CD4-positive, CD25-positive, alpha-beta regulatory T cell (primary cell): ENCODE results near the gene SUSD5. TPM values are rescaled to one million over a fixed set of nuclear protein-coding genes. Genes with fewer than 3 reads are reported as not detected.

Source experiments
- ATAC-seq, 2 donors: fragments of 150-1000 bp; cut with Tn5 transposase; one replicate each; pipeline ENCODE4 v1.10.0; 2021; ENCODE audit warnings: low read depth in 2 of 2, moderate number of reproducible peaks in 2 of 2, moderate library complexity in 1 of 2
- DNase-seq, 3 donors: peaks; one replicate each; pipeline versions ENCODE4 v3.0.0 to v3.0.0-alpha.2; 2012 to 2022; ENCODE audit warnings: mixed read lengths in 1 of 3
- H3K27ac ChIP-seq: one replicate; pipeline ENCODE4 v1.7.0; 2013; ENCODE audit warnings: mild to moderate bottlenecking, low read length; ENCODE audit not compliant: insufficient read depth, poor library complexity, severe bottlenecking
- H3K27me3 ChIP-seq: one replicate; pipeline ENCODE4 v1.7.0; 2013; ENCODE audit warnings: low read length; ENCODE audit not compliant: control insufficient read depth, insufficient read depth
- H3K36me3 ChIP-seq: one replicate; pipeline ENCODE4 v1.7.0; 2013; ENCODE audit warnings: mild to moderate bottlenecking, low read length, moderate library complexity; ENCODE audit not compliant: control insufficient read depth, insufficient read depth
- H3K4me1 ChIP-seq: 2 replicates; pipeline ENCODE4 v1.7.0; 2013; ENCODE audit warnings: mild to moderate bottlenecking, low read length; ENCODE audit not compliant: insufficient read depth, control insufficient read depth, poor library complexity, severe bottlenecking
- H3K4me3 ChIP-seq: one replicate; pipeline ENCODE4 v1.7.0; 2013; ENCODE audit warnings: low read depth, mild to moderate bottlenecking, low read length, moderate library complexity
- H3K9me3 ChIP-seq, 2 experiments: 1 replicate in 1 of 2; 2 replicates in 1 of 2; pipeline ENCODE4 v1.7.0; 2013; ENCODE audit warnings: low read length in 2 of 2, mild to moderate bottlenecking in 1 of 2, moderate library complexity in 1 of 2; ENCODE audit not compliant: control insufficient read depth in 2 of 2
- H3K27ac Mint-ChIP-seq, 3 donors: one replicate each; pipeline ENCODE4 v1.8.0; 2020 to 2022; ENCODE audit warnings: mild to moderate bottlenecking in 3 of 3, mixed read lengths in 3 of 3, moderate library complexity in 2 of 3
- H3K27me3 Mint-ChIP-seq: one replicate; pipeline ENCODE4 v1.8.0; 2022; ENCODE audit warnings: mild to moderate bottlenecking, mixed read lengths
- H3K36me3 Mint-ChIP-seq: one replicate; pipeline ENCODE4 v1.8.0; 2020; ENCODE audit warnings: mixed read lengths
- H3K4me1 Mint-ChIP-seq, 4 donors: one replicate each; pipeline ENCODE4 v1.8.0; 2020 to 2022; ENCODE audit warnings: mixed read lengths in 4 of 4, mild to moderate bottlenecking in 1 of 4
- H3K4me3 Mint-ChIP-seq, 4 donors: one replicate each; pipeline ENCODE4 v1.8.0; 2020 to 2022; ENCODE audit warnings: mild to moderate bottlenecking in 4 of 4, mixed read lengths in 4 of 4, moderate library complexity in 3 of 4
- H3K9me3 Mint-ChIP-seq, 7 donors: one replicate each; pipeline ENCODE4 v1.8.0; 2020 to 2022; ENCODE audit warnings: mixed read lengths in 7 of 7, mild to moderate bottlenecking in 3 of 7, moderate library complexity in 2 of 7
- polyA plus RNA-seq, 4 donors: library from polyadenylated mRNA; unstranded; fragments of 300-500 nt; fragmentation: Illumina TruSeq; gene quantifications; one replicate each; pipeline ENCODE4 v1.2.3, GENCODE V29; 2021
- total RNA-seq: library from RNA; stranded (reverse); gene quantifications from one replicate; pipeline ENCODE4 v1.2.3, GENCODE V29; 2022

Gene SUSD5
- total and polyA plus RNA-seq, 5 donors from 2014 or later = 0.22 to 0.28 (median 0.25) TPM; not detected in 2

DNA sequence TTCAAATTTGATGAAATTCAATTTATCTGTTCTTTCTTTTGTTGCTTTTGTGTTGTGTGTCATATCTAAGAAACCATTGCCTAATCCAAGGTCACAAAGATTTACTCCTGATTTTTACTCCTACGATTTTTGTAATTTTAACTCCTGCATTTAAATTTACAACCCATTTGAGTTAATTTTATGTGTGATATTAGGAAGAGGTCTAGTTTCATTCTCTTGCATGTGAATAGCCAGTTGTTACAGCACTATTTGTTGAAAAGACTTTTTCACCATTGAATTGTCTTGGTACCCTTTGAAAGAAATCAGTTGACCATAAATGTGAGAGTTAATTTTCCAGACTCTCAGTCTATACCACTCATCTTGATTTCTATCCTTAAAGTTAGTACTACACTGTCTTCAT, 80.9 kb downstream of the SUSD5 start:
- H3K27me3 Mint-ChIP-seq = no peaks in the 10 kb centered on the region
- H3K36me3 Mint-ChIP-seq = peaks cover 44% of the 10 kb centered on the region
- Histone ChIP-seq H3K36me3 (peaks cover 34% of the 10 kb centered on the region), H3K9me3 (no peaks in the 10 kb centered on the region), H3K4me1 (no peaks in the 10 kb centered on the region), H3K4me3 (no peak overlapping the region), H3K27me3 (no peaks in the 10 kb centered on the region), H3K27ac (no peak overlapping the region)
- DNase-seq (no peak), ATAC-seq (no peak)
- no peak overlapping the region for H3K4me3 Mint-ChIP-seq
- peaks cover 0 to 5% (median 4%) of the 10 kb centered on the region in 4 donors for H3K4me1 Mint-ChIP-seq
- no peaks in the 10 kb centered on the region for H3K9me3 Mint-ChIP-seq
- H3K27ac Mint-ChIP-seq = peak overlapping the region in 1 of 3 donors; percentile 8

DNA sequence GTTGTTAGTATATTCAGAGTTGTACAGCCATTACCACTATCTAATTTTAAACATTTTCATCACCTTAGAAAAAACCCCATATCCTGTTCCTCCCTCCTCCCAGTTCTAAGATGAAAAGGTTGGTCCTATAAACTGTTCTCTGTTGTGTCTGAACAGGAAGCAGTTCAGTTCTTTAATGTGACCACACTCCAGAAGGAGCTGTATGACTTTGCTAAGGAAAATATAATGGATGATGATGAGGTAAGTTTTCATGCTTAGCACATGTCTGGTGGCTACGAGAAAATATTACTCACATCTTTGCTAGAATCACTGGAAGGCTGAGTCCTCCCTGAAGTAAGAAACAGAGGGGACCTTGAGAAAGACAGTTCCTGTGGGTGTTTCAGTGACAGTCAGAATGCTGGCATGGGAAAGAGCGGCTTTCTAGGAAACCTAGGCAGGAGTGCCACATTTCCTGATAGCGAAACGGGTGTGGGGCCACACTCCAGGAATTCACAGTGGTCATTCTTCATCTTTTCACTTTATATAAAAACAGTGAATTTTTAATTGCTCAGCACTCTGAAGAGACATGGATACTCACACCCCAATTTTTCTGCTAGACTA, 84.5 kb downstream of the SUSD5 start:
- peak overlapping the region in 1 of 3 donors; percentile 44 for H3K27ac Mint-ChIP-seq
- ATAC-seq (no peak), DNase-seq (peak in 1 of 3 donors; percentile 15)
- Histone ChIP-seq H3K4me3 (no peak overlapping the region), H3K4me1 (no peaks in the 10 kb centered on the region), H3K27ac (no peak overlapping the region), H3K9me3 (no peaks in the 10 kb centered on the region), H3K36me3 (peaks cover 39% of the 10 kb centered on the region), H3K27me3 (no peaks in the 10 kb centered on the region)
- H3K4me1 Mint-ChIP-seq = peaks cover 4 to 10% (median 6%) of the 10 kb centered on the region in 4 donors
- no peak overlapping the region for H3K4me3 Mint-ChIP-seq
- no peaks in the 10 kb centered on the region for H3K9me3 Mint-ChIP-seq
- peaks cover 37% of the 10 kb centered on the region for H3K36me3 Mint-ChIP-seq
- H3K27me3 Mint-ChIP-seq = no peaks in the 10 kb centered on the region

DNA sequence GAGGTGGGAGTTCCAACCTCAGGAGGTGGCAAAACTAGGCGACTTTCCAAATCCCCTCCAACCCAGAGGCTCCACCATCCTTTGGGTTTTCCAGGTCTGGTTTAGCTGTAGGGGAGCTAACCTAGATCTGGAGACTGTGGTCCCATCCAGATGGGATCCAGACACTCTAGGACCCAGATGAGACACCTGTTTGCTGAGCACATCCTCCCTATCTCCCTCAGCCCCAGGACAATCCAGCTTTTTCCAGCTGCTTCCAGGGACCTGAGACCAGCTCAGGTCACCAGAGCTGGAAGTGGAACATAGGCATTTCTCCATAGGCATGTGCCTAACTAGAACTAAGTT, 86.6 kb downstream of the SUSD5 start:
- no peak overlapping the region for H3K27ac Mint-ChIP-seq
- DNase-seq (no peak), ATAC-seq (no peak)
- no peaks in the 10 kb centered on the region for H3K4me1 ChIP-seq
- no peak overlapping the region for H3K27ac ChIP-seq
- H3K4me1 Mint-ChIP-seq = peaks cover 4 to 16% (median 7%) of the 10 kb centered on the region in 4 donors
- no peak overlapping the region for H3K4me3 ChIP-seq
- H3K27me3 ChIP-seq = no peaks in the 10 kb centered on the region
- no peak overlapping the region for H3K4me3 Mint-ChIP-seq
- H3K9me3 Mint-ChIP-seq = no peaks in the 10 kb centered on the region
- peaks cover 36% of the 10 kb centered on the region for H3K36me3 Mint-ChIP-seq
- no peaks in the 10 kb centered on the region for H3K9me3 ChIP-seq
- no peaks in the 10 kb centered on the region for H3K27me3 Mint-ChIP-seq
- peaks cover 41% of the 10 kb centered on the region for H3K36me3 ChIP-seq

DNA sequence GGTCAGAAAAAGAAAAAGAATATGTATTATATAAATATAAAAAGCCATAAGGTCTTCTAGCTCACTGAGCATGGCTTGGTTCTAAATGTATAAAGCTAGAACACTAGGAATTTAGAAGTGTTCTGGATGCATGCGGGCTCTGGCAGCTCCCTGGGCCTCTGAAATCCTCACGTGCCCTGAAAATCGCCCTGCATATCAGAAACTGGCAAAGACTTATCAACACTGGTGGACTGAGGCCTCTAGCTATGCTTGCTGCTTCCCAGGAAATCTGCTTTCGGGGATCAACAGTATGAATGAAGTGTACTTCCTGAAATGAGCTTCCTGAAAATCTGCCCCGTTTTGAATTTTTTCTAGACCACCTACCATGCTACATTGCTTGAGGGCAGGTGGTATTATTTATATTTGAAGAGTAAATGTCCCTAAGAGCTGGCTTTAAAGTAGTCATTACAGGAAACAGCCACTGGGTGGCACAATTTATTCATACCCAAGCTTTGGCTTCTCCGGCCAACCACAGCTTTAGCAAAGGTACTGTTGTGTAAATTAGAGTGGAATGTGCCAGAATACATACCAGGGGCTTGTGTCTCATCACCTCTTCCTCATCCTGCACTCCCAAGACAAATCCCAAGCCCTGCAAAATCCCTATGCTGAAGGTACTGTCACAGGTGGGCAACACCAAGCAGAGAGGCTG, 87.1 kb downstream of the SUSD5 start:
- no peak overlapping the region for H3K4me3 ChIP-seq
- H3K36me3 ChIP-seq = peaks cover 37% of the 10 kb centered on the region
- H3K4me1 ChIP-seq = no peaks in the 10 kb centered on the region
- H3K36me3 Mint-ChIP-seq = peaks cover 35% of the 10 kb centered on the region
- no peaks in the 10 kb centered on the region for H3K27me3 ChIP-seq
- no peaks in the 10 kb centered on the region for H3K27me3 Mint-ChIP-seq
- ATAC-seq = peak; percentile 40 to 56
- H3K9me3 ChIP-seq = no peaks in the 10 kb centered on the region
- no peaks in the 10 kb centered on the region for H3K9me3 Mint-ChIP-seq
- H3K4me3 Mint-ChIP-seq = no peak overlapping the region
- DNase-seq = peak; percentile 8 to 72 (median 44)
- H3K4me1 Mint-ChIP-seq = peaks cover 1 to 16% (median 7%) of the 10 kb centered on the region in 4 donors
- H3K27ac Mint-ChIP-seq = no peak overlapping the region
- H3K27ac ChIP-seq = no peak overlapping the region

DNA sequence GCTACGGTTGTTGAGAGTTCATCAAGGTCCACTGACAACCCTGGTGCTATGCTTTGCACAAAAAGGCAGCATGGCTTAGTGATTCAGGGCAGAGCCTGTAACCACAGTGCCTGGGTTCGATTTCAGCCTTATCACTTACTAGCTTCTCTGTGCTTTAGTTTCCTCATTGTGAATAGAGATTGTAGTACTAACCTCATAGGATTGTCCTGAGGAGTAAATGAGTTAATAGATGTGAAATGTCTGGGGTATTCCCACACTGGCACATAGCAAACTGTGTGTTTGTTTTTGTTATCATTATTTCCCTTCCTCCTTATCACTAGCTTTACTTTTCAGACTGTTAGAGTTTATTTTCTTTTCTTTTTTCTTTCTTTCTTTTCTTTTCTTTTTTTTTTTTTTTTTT, 88.5 kb downstream of the SUSD5 start:
- Histone ChIP-seq H3K4me3 (no peak overlapping the region), H3K4me1 (no peaks in the 10 kb centered on the region), H3K36me3 (peaks cover 47% of the 10 kb centered on the region), H3K27me3 (no peaks in the 10 kb centered on the region), H3K27ac (no peak overlapping the region), H3K9me3 (no peaks in the 10 kb centered on the region)
- no peak for DNase-seq
- peaks cover 1 to 16% (median 7%) of the 10 kb centered on the region in 4 donors for H3K4me1 Mint-ChIP-seq
- no peak for ATAC-seq
- peaks cover 38% of the 10 kb centered on the region for H3K36me3 Mint-ChIP-seq
- H3K4me3 Mint-ChIP-seq = no peak overlapping the region
- H3K27me3 Mint-ChIP-seq = no peaks in the 10 kb centered on the region
- no peaks in the 10 kb centered on the region for H3K9me3 Mint-ChIP-seq
- H3K27ac Mint-ChIP-seq = no peak overlapping the region

DNA sequence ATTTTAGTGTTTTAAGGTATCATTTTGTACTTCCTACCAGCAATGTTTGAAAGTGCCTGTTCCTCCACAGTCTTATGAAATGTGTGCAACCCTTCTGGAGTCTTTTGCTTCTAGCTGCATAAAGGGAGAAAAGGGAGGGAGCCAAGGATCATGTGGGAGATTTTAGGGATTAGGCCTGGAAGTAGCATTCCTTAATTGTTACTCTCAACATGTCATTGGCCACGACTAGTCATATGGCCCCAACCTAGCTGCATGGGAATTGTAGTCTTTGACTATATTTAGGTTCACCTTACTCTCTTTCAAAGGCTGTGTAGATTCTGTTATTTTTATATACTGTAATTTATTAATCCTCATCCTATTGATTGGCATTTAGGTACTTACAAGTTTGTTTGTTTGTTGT, 89.9 kb downstream of the SUSD5 start:
- no peaks in the 10 kb centered on the region for H3K9me3 ChIP-seq
- H3K4me3 ChIP-seq = no peak overlapping the region
- DNase-seq (no peak), ATAC-seq (no peak)
- H3K4me1 ChIP-seq = no peaks in the 10 kb centered on the region
- H3K27ac Mint-ChIP-seq = peak overlapping the region in 1 of 3 donors; percentile 4
- H3K4me3 Mint-ChIP-seq = no peak overlapping the region
- peaks cover 0 to 12% (median 7%) of the 10 kb centered on the region in 4 donors for H3K4me1 Mint-ChIP-seq
- H3K36me3 Mint-ChIP-seq = peaks cover 40% of the 10 kb centered on the region
- no peak overlapping the region for H3K27ac ChIP-seq
- no peaks in the 10 kb centered on the region for H3K27me3 Mint-ChIP-seq
- H3K9me3 Mint-ChIP-seq = no peaks in the 10 kb centered on the region
- H3K27me3 ChIP-seq = no peaks in the 10 kb centered on the region
- peaks cover 44% of the 10 kb centered on the region for H3K36me3 ChIP-seq

DNA sequence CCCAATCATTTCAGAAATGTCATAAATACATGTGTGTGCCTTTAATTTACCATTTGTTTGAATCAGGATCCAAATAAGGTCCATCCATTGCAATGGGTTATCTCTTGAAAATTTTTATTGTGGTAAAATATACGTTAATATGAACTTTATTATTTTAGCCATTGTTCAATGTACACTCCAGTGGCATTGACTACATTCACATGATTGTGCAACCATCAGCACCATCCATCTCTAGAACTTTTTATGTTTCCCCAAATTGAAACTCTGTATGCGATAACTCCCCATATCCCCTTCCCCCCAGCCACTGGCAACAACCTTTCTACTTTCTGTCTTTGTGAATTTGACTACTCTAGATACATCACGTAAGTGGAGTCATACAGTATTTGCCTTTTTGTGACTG, 92.8 kb downstream of the SUSD5 start:
- Mint-ChIP-seq H3K27ac (no peak overlapping the region), H3K36me3 (peaks cover 44% of the 10 kb centered on the region), H3K27me3 (no peaks in the 10 kb centered on the region), H3K9me3 (no peaks in the 10 kb centered on the region), H3K4me3 (no peak overlapping the region), H3K4me1 (peaks cover 0 to 5% (median 4%) of the 10 kb centered on the region in 4 donors)
- Histone ChIP-seq H3K4me3 (no peak overlapping the region), H3K27me3 (no peaks in the 10 kb centered on the region), H3K27ac (no peak overlapping the region), H3K36me3 (peaks cover 39% of the 10 kb centered on the region), H3K9me3 (no peaks in the 10 kb centered on the region), H3K4me1 (no peaks in the 10 kb centered on the region)
- DNase-seq (no peak), ATAC-seq (no peak)

DNA sequence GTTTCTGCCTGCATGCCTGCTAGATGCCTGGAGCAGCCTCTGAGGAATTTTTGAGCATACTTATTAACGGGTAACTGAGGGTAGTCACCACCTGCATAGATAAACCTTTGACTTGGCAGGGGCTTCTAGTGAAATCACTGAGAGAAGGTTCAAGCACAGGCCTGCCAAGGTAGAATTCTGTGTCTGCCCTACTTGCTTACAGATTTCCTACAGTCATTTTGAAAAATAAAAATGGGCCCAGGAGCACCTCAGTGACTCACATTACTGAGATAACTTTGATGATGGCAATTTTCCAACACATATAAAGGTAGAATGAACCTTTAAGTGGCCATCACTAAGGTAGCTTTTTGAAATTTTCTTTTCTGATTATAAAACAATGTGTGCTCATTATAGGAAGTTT, 94.0 kb downstream of the SUSD5 start:
- ATAC-seq = no peak
- no peak for DNase-seq
- Mint-ChIP-seq H3K27me3 (no peaks in the 10 kb centered on the region), H3K36me3 (peaks cover 45% of the 10 kb centered on the region), H3K4me3 (no peak overlapping the region), H3K4me1 (peaks cover 0 to 10% (median 5%) of the 10 kb centered on the region in 4 donors), H3K27ac (peak overlapping the region in 1 of 3 donors; percentile 4), H3K9me3 (no peaks in the 10 kb centered on the region)
- Histone ChIP-seq H3K4me3 (no peak overlapping the region), H3K4me1 (no peaks in the 10 kb centered on the region), H3K27me3 (no peaks in the 10 kb centered on the region), H3K27ac (no peak overlapping the region), H3K36me3 (peaks cover 42% of the 10 kb centered on the region), H3K9me3 (no peaks in the 10 kb centered on the region)
